Esophagus muscularis mucosa (tissue), 4 donors: ENCODE data around the gene RPL26. TPM values are rescaled to one million over a fixed set of nuclear protein-coding genes. Genes with fewer than 3 reads are reported as not detected.
"Not testable (repeated sequence)": the region's sequence is repeated elsewhere in the genome, so short reads cannot be mapped to it uniquely, and the experiment has no call there.

Experiments
- DNase-seq: peaks from one replicate; pipeline ENCODE4 v3.0.0-alpha.2; 2017; ENCODE audit errors: extremely low spot score
- H3K27ac ChIP-seq, 4 donors: fragments of 200-600 bp; sonication (generic); replicated peaks in 1 of 4; 1 replicate in 3 of 4; 2 replicates in 1 of 4; pipeline ENCODE4 v1.5.1; 2016 to 2019; ENCODE audit warnings: mild to moderate bottlenecking in 1 of 4
- H3K27me3 ChIP-seq, 4 donors: fragments of 200-600 bp; sonication (generic); one replicate each; pipeline versions ENCODE4 v1.5.1 to v1.6.0; 2016 to 2019
- H3K36me3 ChIP-seq, 4 donors: fragments of 200-600 bp; sonication (generic); one replicate each; pipeline ENCODE4 v1.5.1; 2016 to 2019
- H3K4me1 ChIP-seq, 4 donors: fragments of 200-600 bp; sonication (generic); one replicate each; pipeline ENCODE4 v1.5.1; 2016 to 2019
- H3K4me3 ChIP-seq, 4 donors: fragments of 200-600 bp; sonication (generic); 1 replicate in 2 of 4; 2 replicates in 2 of 4; pipeline ENCODE4 v1.5.1; 2016 to 2019; ENCODE audit warnings: mild to moderate bottlenecking in 4 of 4, moderate library complexity in 1 of 4
- H3K9me3 ChIP-seq, 4 donors: fragments of 200-600 bp; sonication (generic); 1 replicate in 3 of 4; 2 replicates in 1 of 4; pipeline ENCODE4 v1.5.1; 2016 to 2019
- CTCF ChIP-seq, 3 experiments: fragments of 200-600 bp in 2 of 3; fragments of 450-650 bp in 1 of 3; sonication (generic) in 2 of 3; IDR thresholded peaks; one replicate each; pipeline ENCODE4 v1.5.1; 2017 to 2019; ENCODE audit warnings: antibody characterized with exemption in 3 of 3, mild to moderate bottlenecking in 2 of 3, moderate library complexity in 1 of 3
- EP300 ChIP-seq: sonication (generic); formaldehyde crosslinking; IDR thresholded peaks from one replicate; pipeline ENCODE4 v1.6.1; 2017; ENCODE audit warnings: antibody characterized with exemption
- POLR2A ChIP-seq: fragments of 450-650 bp; IDR thresholded peaks from one replicate; pipeline ENCODE4 v1.6.1; 2017; ENCODE audit warnings: antibody characterized with exemption, moderate library complexity, mild to moderate bottlenecking, low read depth
- POLR2AphosphoS5 ChIP-seq, 2 donors: sonication (generic); formaldehyde crosslinking; IDR thresholded peaks; one replicate each; pipeline ENCODE4 v1.6.1; 2017; ENCODE audit warnings: antibody characterized with exemption in 2 of 2
- WGBS: methylation state at CpG from one replicate; pipeline ENCODE4 v1.1.5; 2018; 5-methylcytosine and 5-hydroxymethylcytosine counted together
- intact Hi-C: fragments of 100-400 bp; cut with DNase I; formaldehyde crosslinking; loops from one replicate; pipeline ENCODE4 v1.15.1; 2023
- total RNA-seq, 4 donors: library from RNA; depleted of rRNA; stranded (reverse); fragments of >200 nt; gene quantifications; one replicate each; pipeline versions ENCODE4 v1.1.0 to v1.2.1, GENCODE V29; 2016

RPL26 gene
- total RNA-seq, 4 donors from 2014 or later: 1,511 to 3,942 (median 2,863) TPM

GRCh38 chr17:8402921-8403536 lies 20.0 kb upstream of the RPL26 start:
- WGBS: 55% methylated on average over 11 of the region's 11 CpGs
- intact Hi-C loops: no loop called here

GRCh38 chr17:8401107-8401506 lies 18.1 kb upstream of the RPL26 start:
- WGBS: 86% methylated on average over 2 of the region's 2 CpGs
- TF ChIP-seq EP300: no peak
- TF ChIP-seq CTCF (IDR thresholded peaks at IDR 0.05): no peak
- TF ChIP-seq POLR2A: no peak
- no peak for TF ChIP-seq POLR2AphosphoS5 (IDR thresholded peaks at IDR 0.05)
- intact Hi-C loops: no loop called here
- peaks cover 0 to 57% (median 11%) of the 10 kb centered on the region in 4 donors for H3K27me3 ChIP-seq
- H3K9me3 ChIP-seq: no peaks in the 10 kb centered on the region
- no peak for DNase-seq
- H3K27ac ChIP-seq: no peak overlapping the region
- no peak overlapping the region for H3K4me3 ChIP-seq
- H3K4me1 ChIP-seq: no peaks in the 10 kb centered on the region
- no peaks in the 10 kb centered on the region for H3K36me3 ChIP-seq

More at GRCh38 chr17:8402921-8403536, 20.0 kb upstream of the RPL26 start:
- Histone ChIP-seq H3K4me1 (no peaks in the 10 kb centered on the region), H3K9me3 (no peaks in the 10 kb centered on the region), H3K36me3 (no peaks in the 10 kb centered on the region), H3K27me3 (peaks cover 0 to 44% (median 2%) of the 10 kb centered on the region in 4 donors), H3K4me3 (no peak overlapping the region), H3K27ac (no peak overlapping the region)
- DNase-seq: no peak
- TF ChIP-seq POLR2AphosphoS5 (IDR thresholded peaks at IDR 0.05) (no peak), CTCF (IDR thresholded peaks at IDR 0.05) (no peak), POLR2A (no peak), EP300 (no peak)

- Histone ChIP-seq H3K36me3 (no peaks in the 10 kb centered on the region), H3K27ac (no peak overlapping the region), H3K4me3 (no peak overlapping the region), H3K27me3 (peaks cover 0 to 61% (median 20%) of the 10 kb centered on the region in 4 donors), H3K4me1 (no peaks in the 10 kb centered on the region), H3K9me3 (no peaks in the 10 kb centered on the region)
- TF ChIP-seq POLR2AphosphoS5 (IDR thresholded peaks at IDR 0.05) (no peak), POLR2A (no peak), CTCF (IDR thresholded peaks at IDR 0.05) (no peak), EP300 (no peak)
- DNase-seq: no peak
- WGBS: 70% methylated on average over 6 of the region's 6 CpGs
- intact Hi-C loops: no loop called here
Measured at GRCh38 chr17:8398980-8399379, 16.0 kb upstream of the RPL26 start.

- no peaks in the 10 kb centered on the region for H3K4me1 ChIP-seq
- H3K27ac ChIP-seq: no peak within 1 kb of the TSS
- intact Hi-C loops: no loop called here
- no peaks in the 10 kb centered on the region for H3K9me3 ChIP-seq
- H3K4me3 ChIP-seq: no peak within 1 kb of the TSS
- no peak for TF ChIP-seq POLR2AphosphoS5 (IDR thresholded peaks at IDR 0.05)
- TF ChIP-seq POLR2A: no peak
- TF ChIP-seq EP300: no peak
- no peak for TF ChIP-seq CTCF (IDR thresholded peaks at IDR 0.05)
- WGBS: 75% methylated on average over 13 of the region's 13 CpGs
- no peak for DNase-seq
- peaks cover 0 to 74% (median 20%) of the 10 kb centered on the region in 4 donors for H3K27me3 ChIP-seq
- H3K36me3 ChIP-seq: no peaks in the 10 kb centered on the region
Measured at GRCh38 chr17:8397636-8398035, 14.6 kb upstream of the RPL26 start, which contains the start of gene RNF222. TSS of gene RNF222 (minus strand) at chr17:8397827. CDS start at chr17:8393461, 4,366 bp downstream.

- H3K9me3 ChIP-seq, DNase-seq, H3K27ac ChIP-seq, intact Hi-C loops, H3K4me1 ChIP-seq, H3K36me3 ChIP-seq, H3K4me3 ChIP-seq: not testable (repeated sequence)
- H3K27me3 ChIP-seq: peaks cover 0 to 68% (median 18%) of the 10 kb centered on the region in 4 donors
- 69% methylated on average over 8 of the region's 9 CpGs for WGBS
Measured at GRCh38 chr17:8394497-8394896, 11.5 kb upstream of the RPL26 start.
